Kidney capillary endothelial cell (primary cell): ENCODE data around the gene FUBP1.
"Not testable (repeated sequence)": the region's sequence is repeated elsewhere in the genome, so short reads cannot be mapped to it uniquely, and the experiment has no call there.

Experiments
- DNase-seq: peaks from one replicate; pipeline ENCODE4 v3.0.0-alpha.2; 2018; ENCODE audit warnings: low spot score

Gene FUBP1

DNA sequence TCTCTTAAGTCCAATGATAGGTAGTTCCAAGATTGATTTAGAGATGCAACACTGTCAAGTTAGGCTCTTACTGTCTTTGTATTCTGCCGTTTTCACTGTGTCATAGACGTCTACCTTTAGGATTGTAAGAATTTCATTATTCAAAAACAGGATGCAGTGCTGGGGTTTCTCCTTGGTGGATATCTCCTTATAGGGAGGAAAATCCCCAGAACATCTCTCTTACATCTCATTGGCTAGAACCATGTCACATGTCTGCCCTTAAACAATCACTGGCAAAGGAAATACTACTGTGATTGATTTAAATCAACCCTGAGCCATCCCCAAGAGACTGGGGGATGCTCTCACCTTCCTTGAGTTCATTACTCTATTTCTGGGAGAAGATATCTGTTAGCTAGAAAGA, 10.9 kb upstream of the FUBP1 start:
- DNase-seq: no peak

DNA sequence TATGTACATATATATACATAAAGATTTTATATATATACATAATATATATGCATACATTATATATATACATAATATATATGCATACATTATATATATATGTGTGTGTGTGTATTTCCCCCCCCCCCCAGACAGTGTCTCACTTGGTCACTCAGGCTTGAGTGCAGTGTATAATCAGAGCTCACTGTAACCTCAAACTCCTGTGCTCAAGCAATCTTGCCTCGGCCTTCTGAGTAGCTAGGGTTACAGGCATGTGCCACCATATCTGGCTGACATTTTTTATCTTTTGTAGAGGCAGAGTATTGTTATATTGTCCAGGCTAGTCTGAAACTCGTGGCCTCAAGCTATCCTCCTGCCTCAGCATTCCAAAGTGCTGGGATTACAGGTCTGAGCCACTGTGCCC, 9.0 kb upstream of the FUBP1 start:
- no peak for DNase-seq

DNA sequence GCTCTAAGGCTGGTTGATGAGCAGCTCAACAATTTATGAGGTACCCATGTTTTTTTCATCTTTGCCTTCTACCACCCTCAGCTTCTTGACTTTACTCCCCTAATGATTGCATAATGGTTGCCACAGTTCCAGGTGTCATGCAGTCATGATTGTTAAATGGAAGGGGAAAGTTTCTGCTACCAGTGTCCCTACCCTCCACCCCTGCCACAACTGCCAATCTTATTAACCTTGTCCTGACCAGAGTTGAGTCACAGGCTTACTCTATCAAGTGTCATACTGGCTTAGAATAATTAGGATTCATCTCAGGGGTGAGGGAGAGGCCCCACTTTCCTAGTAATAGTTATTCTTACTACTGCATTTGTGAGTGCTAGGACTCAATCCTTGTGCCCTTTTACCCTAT, 7.9 kb upstream of the FUBP1 start:
- no peak for DNase-seq

DNA sequence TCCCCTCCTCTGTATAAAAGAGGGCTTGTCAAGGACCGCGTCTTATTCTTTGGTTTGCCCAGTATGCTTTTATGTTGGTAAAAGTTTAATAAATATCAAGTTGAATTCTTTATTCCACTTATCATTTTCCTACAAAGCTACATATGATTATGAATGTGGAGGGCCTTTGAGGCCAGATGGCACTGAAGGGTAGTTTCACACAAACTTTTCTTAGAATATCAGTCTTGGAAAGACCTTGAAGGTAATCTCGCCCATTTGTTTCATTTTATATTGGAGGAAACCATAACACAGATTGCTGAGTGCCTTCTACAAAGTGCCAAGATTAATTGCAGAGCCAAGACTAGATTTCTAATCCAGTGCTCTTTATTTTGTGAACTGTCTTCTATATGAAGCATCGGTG, 5.8 kb upstream of the FUBP1 start:
- no peak for DNase-seq

DNA sequence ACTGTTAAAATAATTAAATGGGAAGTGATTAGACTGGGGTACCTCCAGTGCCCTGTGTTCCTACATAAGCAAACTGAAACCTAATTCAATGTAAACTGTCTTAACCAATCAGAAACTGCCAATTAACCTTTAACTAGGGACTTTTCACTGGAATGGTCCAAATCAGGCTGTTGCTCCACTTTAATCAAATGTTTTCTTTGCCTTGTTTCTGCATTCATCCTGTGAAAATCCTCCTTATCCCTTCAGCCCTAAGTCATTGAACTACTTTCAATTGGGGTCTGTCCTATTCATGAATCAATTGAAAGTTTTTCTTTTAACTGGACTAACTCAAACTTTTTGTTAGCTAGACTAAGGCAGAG, 5.1 kb upstream of the FUBP1 start:
- no peak for DNase-seq

DNA sequence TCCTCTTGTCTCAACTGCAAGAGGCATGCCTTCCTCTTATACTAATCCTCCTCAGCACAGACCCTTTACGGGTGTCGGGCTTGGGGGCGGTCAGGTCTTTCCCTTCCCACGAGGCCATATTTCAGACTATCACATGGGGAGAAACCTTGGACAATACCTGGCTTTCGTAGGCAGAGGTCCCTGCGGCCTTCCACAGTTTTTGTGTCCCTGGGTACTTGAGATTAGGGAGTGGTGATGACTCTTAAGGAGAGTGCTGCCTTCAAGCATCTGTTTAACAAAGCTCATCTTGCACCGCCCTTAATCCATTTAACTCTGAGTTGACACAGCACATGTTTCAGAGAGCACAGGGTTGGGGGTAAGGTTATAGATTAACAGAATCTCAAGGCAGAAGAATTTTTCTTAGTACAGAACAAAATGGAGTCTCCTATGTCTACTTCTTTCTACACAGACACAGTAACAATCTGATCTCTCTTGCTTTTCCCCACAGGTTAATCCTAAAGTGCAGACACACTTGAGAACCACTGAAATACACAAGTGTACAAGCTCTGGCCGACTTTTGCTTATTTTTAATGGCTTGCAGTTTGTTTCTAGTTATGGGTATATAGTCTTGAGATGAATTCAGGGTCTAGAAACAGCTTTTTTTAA, 4.6 kb upstream of the FUBP1 start:
- DNase-seq: not testable (repeated sequence)

DNA sequence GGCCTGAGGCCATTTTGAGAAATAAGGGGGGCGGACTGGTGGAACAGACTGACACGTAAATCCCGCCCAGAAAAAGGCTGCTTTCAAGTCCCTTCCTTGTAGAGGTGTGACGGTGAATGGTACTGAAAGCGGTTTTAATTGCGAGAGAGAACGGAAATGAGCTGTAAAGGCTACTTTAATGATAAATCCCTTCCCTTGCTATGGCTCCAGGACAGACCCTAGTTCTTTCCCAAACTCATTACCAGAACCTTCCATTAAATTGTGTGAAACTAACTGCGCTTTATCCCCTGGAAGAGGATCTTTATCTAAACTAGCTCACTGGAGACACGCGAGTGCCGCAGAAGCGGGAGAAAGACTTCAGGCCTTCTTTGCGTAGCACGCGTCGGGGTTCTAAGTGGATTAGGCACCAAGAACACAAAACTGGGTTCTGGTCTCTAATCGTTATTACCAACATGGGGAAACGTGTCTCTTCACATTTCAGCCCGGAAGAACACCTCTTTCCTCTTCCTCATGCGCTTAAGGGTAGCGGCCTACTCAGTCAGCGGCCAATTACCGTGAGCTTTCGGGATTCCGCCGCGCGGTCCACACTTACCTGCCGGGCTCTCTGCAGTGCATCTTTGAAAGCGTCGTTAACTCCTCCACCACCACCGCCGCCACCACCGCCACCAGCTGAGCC, 441 bp downstream of the FUBP1 start:
- peak; percentile 90 for DNase-seq

DNA sequence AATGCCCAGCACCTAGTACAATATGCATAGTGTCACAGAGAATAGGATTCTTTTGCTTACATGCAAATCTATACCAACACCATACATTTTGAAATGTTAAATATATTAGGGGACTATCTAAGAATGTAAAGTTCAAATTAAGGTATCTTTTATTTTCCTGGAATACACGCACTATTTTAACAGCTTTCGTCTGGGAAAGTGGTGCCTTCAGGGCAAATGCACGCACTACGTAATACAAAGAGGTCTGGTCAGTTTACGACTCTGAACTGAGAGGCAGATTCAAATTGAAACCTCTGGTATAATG, 931 bp downstream of the FUBP1 start:
- DNase-seq: no peak

DNA sequence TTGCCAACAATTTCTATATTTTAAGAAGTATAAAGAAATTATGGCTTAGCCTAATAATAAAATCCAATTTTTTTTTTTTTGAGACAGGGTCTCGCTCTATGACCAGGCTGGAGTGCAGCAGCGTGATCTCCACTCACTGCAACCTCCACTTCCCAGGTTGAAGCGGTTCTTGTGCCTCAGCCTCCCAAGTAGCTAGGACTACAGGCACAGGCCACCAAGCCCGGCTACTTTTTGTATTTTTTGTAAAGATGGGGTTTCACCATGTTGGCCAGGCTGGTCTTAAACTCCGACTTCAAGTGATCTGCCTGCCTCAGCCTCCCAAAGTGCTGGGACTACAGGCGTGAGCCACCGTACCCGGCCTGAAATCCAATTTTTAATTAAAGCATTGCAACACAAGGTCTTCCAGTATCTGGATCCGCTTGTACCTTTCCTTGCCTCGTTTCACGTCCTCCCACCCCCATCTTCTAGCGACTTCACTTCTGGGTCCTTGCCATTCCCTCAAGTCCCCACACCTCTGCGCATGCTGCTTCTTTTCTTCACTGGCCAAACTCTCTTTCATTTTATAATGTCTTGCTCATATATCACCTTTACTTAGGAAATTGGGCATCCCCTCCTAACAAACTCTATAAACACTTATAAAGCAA, 2.3 kb downstream of the FUBP1 start:
- DNase-seq: no peak

DNA sequence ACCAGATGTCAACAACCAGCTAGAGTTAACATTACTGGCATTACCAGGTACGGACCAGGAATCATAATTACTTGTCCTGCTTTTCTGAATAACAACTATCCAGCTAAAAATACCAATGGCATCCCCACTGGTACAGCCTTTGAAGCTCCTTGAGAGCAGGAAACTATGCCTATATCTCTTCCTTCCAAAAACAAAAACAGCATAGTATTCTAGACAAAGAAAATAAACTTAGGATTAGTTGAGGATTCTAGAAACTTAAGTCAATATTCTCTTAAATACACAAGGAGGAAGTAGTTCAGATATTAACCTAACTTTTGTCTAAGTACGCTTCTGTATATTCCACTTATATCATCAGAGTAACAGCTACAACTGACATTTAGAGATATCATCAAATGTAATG, 3.0 kb downstream of the FUBP1 start:
- no peak for DNase-seq

DNA sequence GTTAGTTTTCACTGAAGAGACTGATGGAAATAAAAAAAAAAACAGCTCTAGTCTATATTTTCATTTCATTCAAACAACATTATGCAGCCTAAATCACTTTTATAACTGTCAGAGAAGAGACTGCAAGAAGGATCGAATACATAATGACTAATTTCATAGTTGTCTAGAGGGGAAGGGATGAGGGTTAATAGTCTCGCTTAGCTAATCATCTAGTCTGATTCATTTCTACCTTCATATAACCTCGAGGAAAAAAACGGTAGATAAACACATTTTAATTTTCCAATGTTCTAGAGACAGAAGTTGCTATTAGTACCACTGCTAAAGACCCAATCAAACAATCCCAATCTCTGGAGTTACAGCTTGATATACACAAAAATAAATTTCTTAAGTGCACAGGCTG, 3.5 kb downstream of the FUBP1 start:
- DNase-seq: no peak

DNA sequence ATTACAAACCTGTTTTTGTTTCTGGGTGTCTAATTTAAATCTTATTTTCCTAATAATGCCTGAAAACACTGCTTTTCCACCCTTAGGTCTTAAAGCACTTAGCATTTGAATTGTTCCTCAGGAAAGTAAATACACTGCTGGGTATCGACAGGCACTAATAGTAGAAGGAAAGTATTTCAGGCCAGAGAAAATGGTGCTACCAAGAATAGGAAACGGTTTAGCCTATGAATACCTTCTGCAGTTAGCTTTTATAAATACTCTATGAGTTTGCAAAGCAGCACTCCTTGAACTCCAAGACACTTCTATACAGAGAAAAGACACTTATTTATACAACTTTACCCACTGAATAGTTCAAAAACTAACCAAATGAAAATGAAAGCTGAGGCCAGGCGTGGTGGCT, 6.8 kb downstream of the FUBP1 start:
- DNase-seq: no peak

DNA sequence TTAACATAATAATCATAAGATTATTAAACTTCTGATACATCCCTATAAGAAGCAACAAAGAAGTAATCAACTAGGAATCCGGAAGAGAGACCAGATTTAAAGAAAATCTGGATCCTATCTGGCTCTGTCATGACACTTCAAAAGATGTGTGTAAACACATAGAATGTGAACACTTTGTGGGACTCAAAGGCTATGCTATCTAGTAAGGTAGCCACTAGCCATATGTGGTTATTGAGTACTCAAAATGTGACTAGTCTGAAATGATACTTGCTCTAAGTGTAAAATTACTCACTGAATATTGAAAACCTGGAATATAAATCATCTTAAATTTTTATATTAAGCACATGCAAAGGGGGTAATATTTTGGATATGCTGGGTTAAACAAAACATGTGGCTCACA, 8.7 kb downstream of the FUBP1 start:
- DNase-seq: no peak

DNA sequence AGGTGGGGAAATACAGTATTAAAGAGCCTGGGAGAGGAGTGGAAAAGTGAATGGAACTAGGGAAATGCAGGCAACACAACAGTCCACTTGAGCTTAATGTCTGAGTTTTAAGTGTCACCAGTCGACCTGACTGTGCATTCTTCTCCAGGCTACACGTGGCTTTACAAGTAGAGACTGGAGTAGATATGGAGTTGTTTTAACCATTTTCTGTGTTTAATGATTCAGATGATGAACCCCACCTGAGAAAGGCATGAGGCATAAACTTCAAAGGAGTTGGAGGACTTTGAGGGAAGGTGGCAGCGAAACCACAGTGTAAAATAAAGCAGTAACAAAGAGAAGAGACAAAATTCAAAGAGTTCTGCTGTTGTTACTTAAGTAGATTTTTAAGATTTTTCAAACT, 12.6 kb downstream of the FUBP1 start:
- no peak for DNase-seq

DNA sequence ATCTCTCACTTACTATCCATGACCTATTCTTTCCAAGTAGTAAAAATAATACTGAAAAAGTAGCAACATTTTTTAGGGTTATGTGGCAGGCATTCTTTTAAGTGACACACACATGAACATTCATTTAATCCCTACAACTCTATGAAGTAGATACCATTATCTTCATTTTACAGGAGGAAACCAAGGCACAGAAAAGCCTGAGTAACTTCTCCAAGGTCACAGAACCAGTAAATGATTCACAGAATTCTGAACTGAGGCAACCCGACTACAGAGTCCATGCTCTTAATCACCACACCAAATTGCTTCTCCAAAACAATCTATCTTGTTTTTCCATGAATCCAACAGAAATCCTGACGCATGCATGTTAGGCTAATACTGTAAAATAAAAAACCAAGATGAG, 17.5 kb downstream of the FUBP1 start:
- no peak for DNase-seq

DNA sequence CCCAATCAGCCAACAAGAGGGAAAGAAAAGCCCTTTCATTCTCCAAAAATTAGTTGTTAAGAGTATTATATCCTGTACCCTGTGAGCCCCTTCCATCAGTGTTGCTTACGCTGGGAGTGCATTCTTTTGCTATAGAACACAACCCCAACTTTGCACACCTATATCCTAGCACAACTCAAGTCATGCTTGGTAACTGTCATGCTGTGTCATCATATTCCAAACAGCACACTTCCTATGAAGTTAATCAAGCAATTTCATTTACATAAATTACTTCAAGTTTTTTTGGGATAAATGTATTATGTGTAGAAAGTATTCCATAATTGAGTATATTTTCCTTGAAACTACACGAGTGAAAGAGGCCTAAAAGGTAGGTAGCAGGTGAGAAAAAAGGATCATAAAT, 20.0 kb downstream of the FUBP1 start:
- no peak for DNase-seq

DNA sequence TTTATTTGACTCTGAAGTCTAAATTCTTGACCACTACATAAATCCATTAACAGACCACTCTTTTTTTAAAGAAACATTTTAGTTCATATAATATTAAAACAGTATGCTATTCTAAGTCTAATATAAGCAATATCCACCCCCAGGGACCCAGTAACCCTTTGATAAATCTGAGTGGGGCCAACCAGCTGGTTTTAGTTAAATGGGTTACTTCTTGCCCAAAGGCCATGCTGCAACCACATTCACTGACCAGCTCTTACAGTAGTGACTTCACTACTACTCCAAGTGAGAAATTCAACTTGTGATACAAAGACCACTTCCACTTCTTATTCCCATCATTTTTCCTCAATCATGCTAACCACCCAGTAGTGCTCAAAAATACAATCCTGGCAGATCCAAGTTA, 20.5 kb downstream of the FUBP1 start:
- no peak for DNase-seq

DNA sequence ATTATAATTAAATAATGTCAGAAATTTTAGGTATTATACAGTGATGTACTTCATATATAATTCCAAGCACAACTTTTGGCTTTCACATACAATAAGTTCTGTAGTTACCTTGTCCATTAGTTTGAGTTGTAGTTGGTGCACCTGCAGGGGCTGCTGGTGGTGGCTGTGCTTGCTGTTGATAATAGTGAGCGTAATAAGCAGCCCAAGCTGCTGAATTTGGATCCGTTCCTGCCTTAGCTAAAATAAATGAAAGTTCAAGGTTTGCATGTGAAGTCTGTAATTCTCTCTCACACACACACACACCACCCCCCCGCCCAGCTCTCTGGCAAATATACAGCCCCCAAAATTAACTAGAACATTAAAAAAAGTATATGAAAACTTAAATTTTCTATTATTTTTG, 22.4 kb downstream of the FUBP1 start:
- no peak for DNase-seq

DNA sequence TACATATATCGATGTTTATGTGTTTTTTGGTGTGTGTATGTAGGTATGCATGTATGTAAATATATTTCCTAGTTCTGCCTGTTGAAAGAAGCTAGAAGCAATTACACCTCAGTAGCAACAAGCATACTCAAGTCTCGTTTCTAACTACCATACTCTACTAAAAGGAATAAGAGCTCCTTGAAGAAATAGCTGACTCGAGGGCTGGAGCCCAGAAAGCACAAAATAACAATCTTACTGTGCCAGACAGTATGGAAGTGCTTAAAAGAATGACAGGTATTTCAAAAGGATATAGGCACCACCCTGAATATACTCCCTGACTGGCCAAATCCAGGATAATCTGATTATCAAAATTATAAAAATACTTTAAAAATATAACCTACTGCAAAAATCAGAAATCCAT, 23.2 kb downstream of the FUBP1 start:
- DNase-seq: no peak

DNA sequence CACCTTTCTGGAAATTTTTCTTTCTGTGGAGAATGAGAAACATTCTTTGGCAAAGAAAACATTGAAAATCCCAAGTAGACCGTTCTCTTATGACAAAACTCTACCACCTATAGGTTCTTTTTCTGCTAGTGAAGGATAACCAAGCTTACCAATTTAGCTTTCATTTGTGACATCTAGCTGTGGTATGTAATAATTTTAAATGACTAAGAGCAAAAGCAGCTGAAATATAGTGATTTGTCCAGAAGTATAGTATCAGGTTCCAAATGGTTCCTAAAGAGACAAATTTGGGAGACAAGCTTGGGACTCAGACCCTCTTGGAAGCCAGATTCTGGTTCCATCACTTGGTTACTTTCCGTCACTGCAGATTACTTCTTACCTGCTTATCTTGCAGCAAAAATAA, 24.4 kb downstream of the FUBP1 start:
- no peak for DNase-seq

DNA sequence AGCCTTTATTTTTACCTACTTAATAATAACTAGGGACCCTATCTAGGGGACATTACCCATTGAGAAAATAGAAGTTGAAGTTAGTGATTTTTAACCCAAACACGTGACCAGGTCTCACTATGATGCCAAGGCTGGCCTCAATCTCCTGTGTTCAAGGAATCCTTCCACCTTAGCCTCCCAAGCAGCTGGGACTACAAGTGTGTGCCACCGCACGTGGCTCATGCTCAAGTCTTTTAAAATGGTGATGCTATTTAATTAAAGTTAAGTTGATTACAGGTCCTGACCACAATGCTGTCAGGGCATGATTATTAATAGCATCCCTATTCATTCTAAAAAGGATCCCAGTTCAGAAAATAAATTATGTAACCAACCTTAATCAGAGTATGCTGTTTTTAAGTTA, 25.0 kb downstream of the FUBP1 start:
- DNase-seq: no peak

DNA sequence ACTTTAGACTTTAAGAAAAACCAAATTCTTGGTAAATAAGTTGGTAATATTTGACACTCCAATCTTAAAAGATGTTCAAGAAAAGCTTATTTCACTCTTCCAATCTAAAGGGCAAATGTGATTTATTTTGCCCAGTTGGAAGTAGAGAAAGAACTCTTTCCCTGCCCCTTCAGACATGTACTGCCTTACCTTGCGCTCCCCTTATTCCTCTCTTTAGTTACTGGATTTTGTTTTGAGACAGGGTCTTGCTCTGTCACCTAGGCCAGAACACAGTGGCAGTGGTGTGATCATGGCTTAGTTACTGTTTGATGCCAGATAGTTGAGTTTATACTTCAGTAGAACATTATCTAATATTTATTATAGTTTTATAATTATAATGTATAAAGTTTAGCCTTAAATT, 27.5 kb downstream of the FUBP1 start:
- no peak for DNase-seq

DNA sequence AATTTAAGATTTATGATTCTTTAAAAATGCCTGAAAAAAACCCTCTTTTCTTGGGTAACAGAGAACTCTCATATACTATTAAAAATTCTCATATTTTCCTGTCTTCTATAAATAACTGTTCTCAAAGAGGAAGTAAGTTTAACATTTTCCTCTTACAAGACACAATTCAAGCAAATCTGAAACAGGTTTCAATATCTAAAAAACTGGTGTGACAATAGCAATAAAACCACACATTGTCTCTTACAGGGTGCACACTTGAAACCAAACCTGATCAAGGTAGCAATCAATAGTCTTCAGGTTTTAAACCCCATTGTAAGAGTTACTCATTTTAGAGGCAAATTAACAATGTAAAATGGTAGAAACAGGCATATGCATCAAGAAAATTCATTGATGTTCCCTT, 28.0 kb downstream of the FUBP1 start:
- DNase-seq: no peak

DNA sequence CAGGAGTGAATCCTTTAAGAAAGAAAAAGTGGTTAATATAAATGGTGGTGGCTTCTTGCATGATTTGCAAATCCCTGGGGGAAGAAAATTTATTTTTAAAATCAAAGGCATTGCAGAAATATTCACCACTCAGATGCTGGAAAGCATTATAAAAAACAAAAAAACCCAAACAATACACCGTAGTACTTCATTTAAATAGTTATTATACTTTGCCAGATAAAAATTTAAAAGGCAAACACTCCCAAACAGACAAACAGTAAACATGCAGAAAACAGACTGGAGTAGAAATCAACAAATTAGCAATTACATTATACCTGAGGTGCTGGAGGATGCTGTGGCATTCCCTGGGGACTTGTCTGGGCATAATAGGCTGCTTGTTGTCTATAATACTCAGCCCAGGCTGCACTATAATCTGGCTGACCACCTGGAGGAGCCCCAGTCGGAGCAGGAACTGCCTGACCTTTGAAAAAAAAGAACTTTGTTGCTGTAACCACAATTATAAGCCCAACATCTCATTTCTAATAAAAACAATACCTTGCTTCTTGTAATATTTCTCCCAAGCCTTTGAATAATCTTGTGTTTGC, 29.9 kb downstream of the FUBP1 start:
- DNase-seq: peak; percentile 12
